ENCODE data around the gene MALRD1.

DNA sequence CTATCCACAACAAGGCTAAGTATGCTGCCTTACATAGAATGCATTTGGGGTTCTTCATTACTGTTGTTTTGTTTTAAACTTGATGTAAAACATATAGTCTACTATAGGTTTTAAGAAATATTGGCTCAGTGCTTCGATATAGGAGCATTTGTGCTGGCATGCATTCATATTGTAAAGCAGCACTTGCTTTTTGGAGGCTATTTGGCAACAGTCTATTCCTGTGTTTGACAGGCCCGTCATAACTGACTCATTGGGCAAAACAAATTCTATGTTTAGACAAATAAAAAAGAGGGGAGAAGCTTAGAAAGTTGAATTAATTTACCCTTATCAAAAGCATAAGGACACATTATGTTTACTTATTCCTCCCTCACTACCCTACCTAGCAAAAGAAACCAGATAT is 729.2 kb downstream of the MALRD1 start:
- TF ChIP-seq, protein P1, sequence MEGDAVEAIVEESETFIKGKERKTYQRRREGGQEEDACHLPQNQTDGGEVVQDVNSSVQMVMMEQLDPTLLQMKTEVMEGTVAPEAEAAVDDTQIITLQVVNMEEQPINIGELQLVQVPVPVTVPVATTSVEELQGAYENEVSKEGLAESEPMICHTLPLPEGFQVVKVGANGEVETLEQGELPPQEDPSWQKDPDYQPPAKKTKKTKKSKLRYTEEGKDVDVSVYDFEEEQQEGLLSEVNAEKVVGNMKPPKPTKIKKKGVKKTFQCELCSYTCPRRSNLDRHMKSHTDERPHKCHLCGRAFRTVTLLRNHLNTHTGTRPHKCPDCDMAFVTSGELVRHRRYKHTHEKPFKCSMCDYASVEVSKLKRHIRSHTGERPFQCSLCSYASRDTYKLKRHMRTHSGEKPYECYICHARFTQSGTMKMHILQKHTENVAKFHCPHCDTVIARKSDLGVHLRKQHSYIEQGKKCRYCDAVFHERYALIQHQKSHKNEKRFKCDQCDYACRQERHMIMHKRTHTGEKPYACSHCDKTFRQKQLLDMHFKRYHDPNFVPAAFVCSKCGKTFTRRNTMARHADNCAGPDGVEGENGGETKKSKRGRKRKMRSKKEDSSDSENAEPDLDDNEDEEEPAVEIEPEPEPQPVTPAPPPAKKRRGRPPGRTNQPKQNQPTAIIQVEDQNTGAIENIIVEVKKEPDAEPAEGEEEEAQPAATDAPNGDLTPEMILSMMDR (IDR thresholded peaks at IDR 0.05), result no peak
- no peak for TF ChIP-seq POLR2A (IDR thresholded peaks at IDR 0.05)
- no peak for TF ChIP-seq POLR2AphosphoS5 (IDR thresholded peaks at IDR 0.05)
- no peak for TF ChIP-seq EP300 (IDR thresholded peaks at IDR 0.05)

Data from sigmoid colon (tissue), 4 donors.